ENCODE data around the gene RET. TPM values are rescaled to one million over a fixed set of nuclear protein-coding genes. Genes with fewer than 3 reads are reported as not detected.

The RET gene
- total RNA-seq, 1 experiment from 2014 or later: 81.1 TPM

GRCh38 chr10:43117777-43118583 is 41.1 kb downstream of the RET start:
- TF ChIP-seq REST (IDR thresholded peaks at IDR 0.05; ENCODE audit: insufficient read depth in 1 of 2, low read depth in 2 of 2, low read length in 1 of 2): no peak
- TF ChIP-seq CTCF (IDR thresholded peaks at IDR 0.05): no peak
- TF ChIP-seq POLR2AphosphoS5 (IDR thresholded peaks at IDR 0.05; ENCODE audit: low read depth, low read length): no peak
- no peak for TF ChIP-seq TCF7L2 (IDR thresholded peaks at IDR 0.05; ENCODE audit: low read depth, low read length)
- no peak for TF ChIP-seq SIN3A (IDR thresholded peaks at IDR 0.05; ENCODE audit: borderline replicate concordance, insufficient read depth, low read depth, low read length)
- no peaks in the 10 kb centered on the region for H3K27me3 ChIP-seq (ENCODE audit: control insufficient read depth, insufficient read depth, low read length)
- ATAC-seq: no peak
- no peak overlapping the region for H3K4me3 ChIP-seq (ENCODE audit: low read depth in 2 of 2, low read length in 2 of 2)
- CTCF ChIA-PET: no interaction called here
- no peak overlapping the region for H3K27ac ChIP-seq (ENCODE audit: low read length)
- H3K9me3 ChIP-seq (ENCODE audit: control insufficient read depth, insufficient read depth, low read depth, low read length): no peaks in the 10 kb centered on the region
- in situ Hi-C loops (cut with HindIII; ENCODE audit: low pct_unique_long_range_greater_than_20kb, low sequenced_read_pairs) (no loop called here), intact Hi-C loops (cut with micrococcal nuclease; ENCODE audit: unreplicated experiment) (no loop called here)
- POLR2A ChIA-PET: no interaction called here
- no peak for DNase-seq (ENCODE audit: low read depth, low spot score)
- H3K4me1 ChIP-seq (ENCODE audit: control insufficient read depth, insufficient read depth, low read length): no peaks in the 10 kb centered on the region
- BruUV-seq (replicated peaks): no TSS peak
- H3K36me3 ChIP-seq (ENCODE audit: control insufficient read depth, insufficient read depth, low read length): no peaks in the 10 kb centered on the region

- no peak overlapping the region for H3K4me3 ChIP-seq (ENCODE audit: low read depth in 2 of 2, low read length in 2 of 2)
- intact Hi-C loops (cut with micrococcal nuclease; ENCODE audit: unreplicated experiment): no loop called here
- H3K27ac ChIP-seq (ENCODE audit: low read length): no peak overlapping the region
- no peak for ATAC-seq
- CTCF ChIA-PET: no interaction called here
- H3K4me1 ChIP-seq (ENCODE audit: control insufficient read depth, insufficient read depth, low read length): no peaks in the 10 kb centered on the region
- H3K27me3 ChIP-seq (ENCODE audit: control insufficient read depth, insufficient read depth, low read length): no peaks in the 10 kb centered on the region
- POLR2A ChIA-PET: no interaction called here
- no peak for DNase-seq (ENCODE audit: low read depth, low spot score)
- no peaks in the 10 kb centered on the region for H3K36me3 ChIP-seq (ENCODE audit: control insufficient read depth, insufficient read depth, low read length)
- TF ChIP-seq SIN3A (IDR thresholded peaks at IDR 0.05; ENCODE audit: borderline replicate concordance, insufficient read depth, low read depth, low read length) (no peak), POLR2AphosphoS5 (IDR thresholded peaks at IDR 0.05; ENCODE audit: low read depth, low read length) (no peak), TCF7L2 (IDR thresholded peaks at IDR 0.05; ENCODE audit: low read depth, low read length) (no peak), CTCF (IDR thresholded peaks at IDR 0.05) (no peak), REST (IDR thresholded peaks at IDR 0.05; ENCODE audit: insufficient read depth in 1 of 2, low read depth in 2 of 2, low read length in 1 of 2) (no peak)
- BruUV-seq (replicated peaks): no TSS peak
- in situ Hi-C loops (cut with HindIII; ENCODE audit: low pct_unique_long_range_greater_than_20kb, low sequenced_read_pairs): no loop called here
- H3K9me3 ChIP-seq (ENCODE audit: control insufficient read depth, insufficient read depth, low read depth, low read length): no peaks in the 10 kb centered on the region
Observed at GRCh38 chr10:43118631-43119415, 42.0 kb downstream of the RET start.

All from Panc1 (cell line).